Subcutaneous abdominal adipose tissue (tissue), 5 donors: Measurements from ENCODE around the gene FBXO21.

Source experiments
- H3K27ac ChIP-seq: one replicate; pipeline ENCODE4 v1.7.0; 2013; ENCODE audit warnings: low read depth, mild to moderate bottlenecking, inconsistent platforms, low read length, moderate library complexity
- H3K27me3 ChIP-seq, 5 donors: one replicate each; pipeline ENCODE4 v1.7.0; 2013; ENCODE audit warnings: low read length in 5 of 5, inconsistent platforms in 1 of 5; ENCODE audit not compliant: control insufficient read depth in 5 of 5, insufficient read depth in 4 of 5
- H3K36me3 ChIP-seq, 5 donors: one replicate each; pipeline ENCODE4 v1.7.0; 2013; ENCODE audit warnings: low read length in 5 of 5; ENCODE audit not compliant: control insufficient read depth in 5 of 5, insufficient read depth in 5 of 5
- H3K4me1 ChIP-seq, 5 donors: one replicate each; pipeline ENCODE4 v1.7.0; 2013; ENCODE audit warnings: low read length in 5 of 5, mild to moderate bottlenecking in 3 of 5, moderate library complexity in 1 of 5; ENCODE audit not compliant: control insufficient read depth in 5 of 5, insufficient read depth in 5 of 5
- H3K4me3 ChIP-seq, 5 donors: one replicate each; pipeline ENCODE4 v1.7.0; 2013; ENCODE audit warnings: low read length in 5 of 5, low read depth in 1 of 5
- H3K9ac ChIP-seq, 5 donors: one replicate each; pipeline ENCODE4 v1.7.0; 2013; ENCODE audit warnings: low read length in 5 of 5, mild to moderate bottlenecking in 4 of 5, moderate library complexity in 3 of 5
- H3K9me3 ChIP-seq, 5 donors: one replicate each; pipeline ENCODE4 v1.7.0; 2013; ENCODE audit warnings: low read length in 5 of 5; ENCODE audit not compliant: control insufficient read depth in 5 of 5
- donor health status: healthy.
- donor health status: healthy.
- donor health status: healthy.
- donor health status: healthy.
- donor health status: healthy.

FBXO21 gene, protein sequence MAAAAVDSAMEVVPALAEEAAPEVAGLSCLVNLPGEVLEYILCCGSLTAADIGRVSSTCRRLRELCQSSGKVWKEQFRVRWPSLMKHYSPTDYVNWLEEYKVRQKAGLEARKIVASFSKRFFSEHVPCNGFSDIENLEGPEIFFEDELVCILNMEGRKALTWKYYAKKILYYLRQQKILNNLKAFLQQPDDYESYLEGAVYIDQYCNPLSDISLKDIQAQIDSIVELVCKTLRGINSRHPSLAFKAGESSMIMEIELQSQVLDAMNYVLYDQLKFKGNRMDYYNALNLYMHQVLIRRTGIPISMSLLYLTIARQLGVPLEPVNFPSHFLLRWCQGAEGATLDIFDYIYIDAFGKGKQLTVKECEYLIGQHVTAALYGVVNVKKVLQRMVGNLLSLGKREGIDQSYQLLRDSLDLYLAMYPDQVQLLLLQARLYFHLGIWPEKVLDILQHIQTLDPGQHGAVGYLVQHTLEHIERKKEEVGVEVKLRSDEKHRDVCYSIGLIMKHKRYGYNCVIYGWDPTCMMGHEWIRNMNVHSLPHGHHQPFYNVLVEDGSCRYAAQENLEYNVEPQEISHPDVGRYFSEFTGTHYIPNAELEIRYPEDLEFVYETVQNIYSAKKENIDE

GRCh38 chr12:117190210-117190781, at the start of gene FBXO21:
FBXO21 (minus strand) TSS chr12:117190470; CDS start chr12:117190456, 14 bp downstream.
- no peaks in the 10 kb centered on the region for H3K27me3 ChIP-seq
- H3K9me3 ChIP-seq: peaks cover 0 to 5% (median 0%) of the 10 kb centered on the region in 5 donors
- H3K4me1 ChIP-seq: peaks cover 5 to 20% (median 16%) of the 10 kb centered on the region in 5 donors
- peak within 1 kb of the TSS; percentile 37 for H3K27ac ChIP-seq
- H3K9ac ChIP-seq: peak within 1 kb of the TSS; percentile 28 to 76 (median 63)
- H3K36me3 ChIP-seq: peaks cover 2 to 10% (median 4%) of the 10 kb centered on the region in 5 donors
- peak within 1 kb of the TSS; percentile 80 to 99 (median 95) for H3K4me3 ChIP-seq

GRCh38 chr12:117236456-117237001, 46.3 kb upstream of the FBXO21 start:
- H3K9me3 ChIP-seq: no peaks in the 10 kb centered on the region
- H3K36me3 ChIP-seq: no peaks in the 10 kb centered on the region
- no peaks in the 10 kb centered on the region for H3K4me1 ChIP-seq
- H3K9ac ChIP-seq: no peak overlapping the region
- peaks cover 8 to 25% (median 11%) of the 10 kb centered on the region in 5 donors for H3K27me3 ChIP-seq
- H3K4me3 ChIP-seq: no peak overlapping the region
- H3K27ac ChIP-seq: no peak overlapping the region

DNA sequence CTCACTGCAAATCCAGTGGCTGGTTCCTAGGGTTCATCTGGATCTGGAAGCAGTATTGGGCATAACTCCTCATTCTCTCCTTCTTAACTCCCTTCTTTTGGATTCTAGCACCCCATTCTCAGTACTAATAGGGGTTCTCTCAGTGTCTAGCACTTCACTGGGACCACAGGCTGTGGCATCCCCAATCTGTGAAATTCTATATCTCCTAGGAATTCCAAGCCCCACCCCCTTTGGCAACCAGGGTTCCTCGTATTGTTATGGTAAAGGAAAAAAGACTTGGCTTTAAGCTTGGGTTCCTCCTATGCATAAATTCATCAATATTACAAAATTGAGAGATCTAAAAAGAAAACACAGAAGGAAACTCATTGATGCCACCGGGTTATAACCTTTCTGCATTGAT, 45.0 kb upstream of the FBXO21 start:
- no peak overlapping the region for H3K9ac ChIP-seq
- H3K27ac ChIP-seq: no peak overlapping the region
- no peaks in the 10 kb centered on the region for H3K4me1 ChIP-seq
- no peaks in the 10 kb centered on the region for H3K36me3 ChIP-seq
- peaks cover 8 to 26% (median 12%) of the 10 kb centered on the region in 5 donors for H3K27me3 ChIP-seq
- no peak overlapping the region for H3K4me3 ChIP-seq
- no peaks in the 10 kb centered on the region for H3K9me3 ChIP-seq

DNA sequence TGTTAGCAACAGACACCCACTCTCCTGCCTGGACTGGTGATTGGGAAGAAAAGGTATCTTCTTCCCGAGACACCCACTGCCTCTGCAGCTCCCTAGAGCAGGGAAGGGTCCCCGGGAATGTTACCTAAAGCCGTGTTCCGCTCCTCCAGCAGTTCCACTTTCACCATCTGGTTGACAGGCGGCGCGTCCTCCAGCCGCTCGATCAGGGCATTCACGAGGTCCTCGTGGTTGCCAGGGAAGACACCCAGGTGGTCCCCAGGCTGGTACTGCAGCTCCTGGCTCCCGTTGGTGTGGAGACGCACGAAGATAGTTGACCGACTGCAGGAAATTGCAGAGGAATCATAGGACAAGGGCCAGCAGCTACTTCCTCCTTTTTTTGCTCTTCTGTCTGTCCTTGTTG, 44.2 kb upstream of the FBXO21 start:
- peaks cover 8 to 26% (median 12%) of the 10 kb centered on the region in 5 donors for H3K27me3 ChIP-seq

DNA sequence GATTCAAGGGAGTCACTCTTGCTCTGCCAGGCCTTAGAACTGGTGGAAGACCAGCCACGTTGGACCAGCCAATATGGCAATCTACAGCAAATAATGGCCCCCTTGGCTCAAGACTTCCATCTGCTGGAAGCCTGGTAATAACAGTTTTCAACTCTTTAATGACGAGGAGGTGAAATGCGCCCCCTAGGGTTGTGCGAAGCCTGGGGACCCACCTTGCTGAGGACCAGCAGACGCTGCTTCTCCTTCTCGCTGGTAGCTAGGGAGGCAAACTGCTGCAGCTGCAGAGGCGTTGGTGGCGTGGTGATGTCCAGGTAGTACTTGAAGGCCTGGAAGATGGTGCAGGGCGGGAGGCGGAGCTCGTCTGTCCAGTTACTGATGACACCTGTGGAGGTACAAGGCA, 41.5 kb upstream of the FBXO21 start:
- H3K27me3 ChIP-seq: peaks cover 6 to 35% (median 17%) of the 10 kb centered on the region in 5 donors
- no peak overlapping the region for H3K9ac ChIP-seq
- H3K4me3 ChIP-seq: no peak overlapping the region
- H3K27ac ChIP-seq: no peak overlapping the region
- no peaks in the 10 kb centered on the region for H3K4me1 ChIP-seq
- H3K36me3 ChIP-seq: no peaks in the 10 kb centered on the region
- H3K9me3 ChIP-seq: no peaks in the 10 kb centered on the region

More for the DNA sequence above, 44.2 kb upstream of the FBXO21 start:
- Histone ChIP-seq H3K4me1 (no peaks in the 10 kb centered on the region), H3K36me3 (no peaks in the 10 kb centered on the region), H3K9ac (no peak overlapping the region), H3K4me3 (no peak overlapping the region), H3K27ac (no peak overlapping the region), H3K9me3 (no peaks in the 10 kb centered on the region)

DNA sequence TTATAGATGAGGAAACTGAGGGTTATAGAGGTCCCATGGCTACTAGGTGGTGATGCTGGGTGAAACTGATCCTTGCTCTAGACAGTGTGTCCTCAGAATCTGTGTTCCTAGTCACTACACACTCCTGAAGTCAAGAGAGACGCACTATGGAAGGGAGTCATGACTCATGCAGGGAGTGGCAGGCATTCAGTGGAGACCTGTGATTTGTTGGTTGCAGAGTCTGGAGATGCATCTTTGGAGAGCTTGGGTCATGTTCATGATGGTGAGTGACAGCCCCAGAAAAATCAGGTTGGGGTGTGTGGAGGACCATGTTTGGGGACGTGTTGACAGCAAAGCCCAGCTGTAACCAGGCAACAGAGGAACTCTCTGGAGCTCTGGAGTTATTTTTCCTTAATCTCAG, 38.0 kb upstream of the FBXO21 start:
- Histone ChIP-seq H3K9me3 (no peaks in the 10 kb centered on the region), H3K9ac (no peak overlapping the region), H3K4me1 (no peaks in the 10 kb centered on the region), H3K4me3 (no peak overlapping the region), H3K27me3 (peaks cover 11 to 27% (median 17%) of the 10 kb centered on the region in 5 donors), H3K27ac (no peak overlapping the region), H3K36me3 (no peaks in the 10 kb centered on the region)

DNA sequence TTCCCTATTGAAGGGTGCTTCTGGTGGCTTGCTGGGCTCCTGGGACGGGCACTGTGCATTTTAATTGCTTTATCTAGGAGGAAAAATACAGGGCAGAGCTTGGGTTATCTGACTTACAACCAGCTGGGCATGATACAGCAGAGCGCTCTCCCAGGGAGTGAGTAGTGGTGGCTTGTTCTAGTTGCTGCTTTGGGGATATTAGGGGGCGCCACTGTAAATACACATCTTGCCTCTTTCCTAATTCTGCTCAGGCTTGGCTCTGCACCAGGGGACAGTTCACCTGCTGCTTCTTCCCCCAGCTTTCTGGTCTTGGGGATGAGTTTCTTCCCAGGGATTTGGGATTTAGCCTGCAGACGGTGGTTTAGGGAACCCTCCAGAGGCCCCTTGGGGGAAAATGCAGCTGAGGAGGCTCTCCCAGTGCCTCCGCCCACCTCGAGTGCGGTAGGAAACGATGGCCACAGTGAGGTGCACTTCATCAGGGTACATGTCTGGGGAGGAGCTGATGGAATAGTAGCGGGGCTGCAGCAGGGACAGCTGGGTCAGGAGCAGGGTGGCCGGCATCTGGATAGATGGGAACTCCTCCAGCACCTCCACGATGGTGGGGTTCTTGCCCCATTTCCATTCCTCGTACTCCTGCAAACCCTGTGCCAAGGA, 36.9 kb upstream of the FBXO21 start:
- no peak overlapping the region for H3K9ac ChIP-seq
- H3K4me3 ChIP-seq: no peak overlapping the region

DNA sequence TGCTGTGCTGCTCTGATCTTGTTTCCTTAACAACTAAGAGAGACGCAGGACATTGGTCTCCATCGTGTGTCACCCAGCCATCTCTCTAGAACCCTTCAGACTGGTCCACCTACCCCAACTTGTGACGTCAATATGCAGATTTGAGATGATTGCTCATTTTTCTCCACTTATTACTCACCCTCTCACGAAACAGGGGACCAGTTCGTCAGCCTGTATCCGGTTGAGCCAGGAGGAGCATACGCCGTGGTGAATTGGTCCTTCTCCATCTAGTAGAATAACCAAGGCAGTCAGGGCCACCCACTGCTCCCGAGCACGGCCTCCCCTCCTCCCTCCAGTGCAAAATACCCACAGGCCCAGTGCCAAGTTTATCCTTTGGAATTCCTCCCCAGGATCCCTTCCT, 36.2 kb upstream of the FBXO21 start:
- no peak overlapping the region for H3K9ac ChIP-seq
- no peaks in the 10 kb centered on the region for H3K9me3 ChIP-seq
- H3K4me1 ChIP-seq: no peaks in the 10 kb centered on the region
- H3K27me3 ChIP-seq: peaks cover 10 to 20% (median 16%) of the 10 kb centered on the region in 5 donors
- no peak overlapping the region for H3K4me3 ChIP-seq
- no peaks in the 10 kb centered on the region for H3K36me3 ChIP-seq
- no peak overlapping the region for H3K27ac ChIP-seq

More for the DNA sequence above, 36.9 kb upstream of the FBXO21 start:
- Histone ChIP-seq H3K27me3 (peaks cover 14 to 26% (median 17%) of the 10 kb centered on the region in 5 donors), H3K4me1 (no peaks in the 10 kb centered on the region), H3K9me3 (no peaks in the 10 kb centered on the region), H3K27ac (no peak overlapping the region), H3K36me3 (no peaks in the 10 kb centered on the region)

DNA sequence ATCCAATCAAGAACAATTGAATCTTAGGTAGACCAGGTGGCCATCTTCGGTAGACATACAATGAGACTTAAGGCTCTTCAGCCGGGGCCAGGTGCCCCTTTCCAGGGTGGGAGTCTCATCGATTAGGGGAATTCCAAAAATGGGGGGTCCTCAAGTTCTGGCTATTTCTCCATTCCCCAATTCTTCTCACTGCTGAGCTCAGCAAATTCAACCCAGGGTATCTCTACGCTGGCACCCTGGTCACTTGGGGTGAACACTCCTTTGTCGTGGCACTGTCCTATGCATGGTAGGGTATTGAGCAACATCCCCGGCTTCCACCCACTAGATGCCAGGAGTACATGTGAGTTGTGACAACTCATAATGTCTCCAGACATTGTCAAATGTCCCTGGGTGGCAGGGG, 34.9 kb upstream of the FBXO21 start:
- H3K9ac ChIP-seq: no peak overlapping the region
- no peak overlapping the region for H3K27ac ChIP-seq
- H3K4me3 ChIP-seq: no peak overlapping the region
- no peaks in the 10 kb centered on the region for H3K9me3 ChIP-seq
- no peaks in the 10 kb centered on the region for H3K36me3 ChIP-seq
- H3K27me3 ChIP-seq: peaks cover 13 to 25% (median 19%) of the 10 kb centered on the region in 5 donors
- H3K4me1 ChIP-seq: no peaks in the 10 kb centered on the region
